Panc1 (cell line): ENCODE results near the gene VKORC1. TPM values are rescaled to one million over a fixed set of nuclear protein-coding genes. Genes with fewer than 3 reads are reported as not detected.
A peak's percentile ranks its signal among the peaks of the same experiment; 100 is the strongest.

Experiments used
- ATAC-seq: fragments of 200-7000 bp; cut with Tn5 transposase; 2 replicates; pipeline ENCODE4 v1.9.1; 2020; ENCODE audit warnings: mild to moderate bottlenecking, moderate library complexity
- BruUV-seq: library from RNA; stranded (reverse); fragments of 400-500 nt; replicated peaks from 2 replicates; lab custom pipeline; 2021; lab: Mats Ljungman, UMichigan
- CTCF ChIA-PET: fragments of 300-600 bp; sonication (Branson Sonifier 250); formaldehyde crosslinking; loops from one replicate; lab custom pipeline; 2022; ENCODE audit warnings: antibody characterized with exemption; lab: Charles Lee
- POLR2A ChIA-PET: fragments of 300-600 bp; sonication (Branson Sonifier 250); formaldehyde crosslinking; loops from one replicate; lab custom pipeline; 2022; ENCODE audit warnings: antibody characterized with exemption; lab: Charles Lee
- DNase-seq: peaks from one replicate; pipeline ENCODE4 v3.0.0-alpha.2; 2010; ENCODE audit warnings: low read depth, low spot score
- H3K27ac ChIP-seq: 2 replicates; pipeline ENCODE4 v1.5.1; 2011; ENCODE audit warnings: mild to moderate bottlenecking, low read length, inconsistent platforms
- H3K27me3 ChIP-seq: fragments of 200-500 bp; sonication (Bioruptor generic); 2 replicates; pipeline ENCODE4 v1.6.0; 2014; ENCODE audit warnings: low read length, inconsistent platforms; ENCODE audit not compliant: control insufficient read depth, insufficient read depth
- H3K36me3 ChIP-seq: fragments of 200-500 bp; sonication (Bioruptor generic); 2 replicates; pipeline ENCODE4 v1.5.1; 2014; ENCODE audit warnings: inconsistent platforms, mild to moderate bottlenecking, low read length, moderate library complexity; ENCODE audit not compliant: control insufficient read depth, insufficient read depth
- H3K4me1 ChIP-seq: 2 replicates; pipeline ENCODE4 v1.5.1; 2011; ENCODE audit warnings: inconsistent platforms, mild to moderate bottlenecking, low read length, moderate library complexity; ENCODE audit not compliant: control insufficient read depth, insufficient read depth
- H3K4me3 ChIP-seq, 2 experiments: 2 replicates each; pipeline ENCODE4 v1.5.1; 2011 to 2012; ENCODE audit warnings: low read depth in 2 of 2, low read length in 2 of 2, mild to moderate bottlenecking in 2 of 2, inconsistent platforms in 1 of 2, moderate library complexity in 1 of 2
- H3K9me3 ChIP-seq: fragments of 200-500 bp; sonication (Bioruptor generic); 2 replicates; pipeline ENCODE4 v1.5.1; 2014; ENCODE audit warnings: low read depth, mild to moderate bottlenecking, inconsistent platforms, low read length, moderate library complexity; ENCODE audit not compliant: control insufficient read depth, insufficient read depth
- CTCF ChIP-seq: fragments of 450-650 bp; IDR thresholded peaks from 2 replicates; pipeline ENCODE4 v1.5.1; 2017; ENCODE audit warnings: mild to moderate bottlenecking
- POLR2AphosphoS5 ChIP-seq: IDR thresholded peaks from 2 replicates; pipeline ENCODE4 v1.6.1; 2012; ENCODE audit warnings: mild to moderate bottlenecking, low read depth, low read length, moderate library complexity
- SIN3A ChIP-seq: IDR thresholded peaks from 2 replicates; pipeline ENCODE4 v1.6.1; 2012; ENCODE audit warnings: low read depth, mild to moderate bottlenecking, low read length, moderate library complexity, borderline replicate concordance; ENCODE audit not compliant: insufficient read depth
- TCF7L2 ChIP-seq: IDR thresholded peaks from 2 replicates; pipeline ENCODE4 v1.6.1; 2011; ENCODE audit warnings: mild to moderate bottlenecking, low read depth, low read length, inconsistent platforms
- in situ Hi-C: cut with HindIII; loops from 2 replicates; pipeline ENCODE4 v1.10.0; 2016; ENCODE audit warnings: low sequenced_read_pairs, low pct_unique_long_range_greater_than_20kb
- intact Hi-C: fragments of 100-400 bp; cut with micrococcal nuclease; formaldehyde crosslinking; loops from one replicate; pipeline ENCODE4 v1.10.0; 2022; ENCODE audit not compliant: unreplicated experiment
- total RNA-seq: library from RNA; stranded (reverse); gene quantifications from one replicate; pipeline ENCODE4 v1.2.1, GENCODE V29; 2021; ENCODE audit not compliant: unreplicated experiment
- TF ChIP-seq, protein P1 (sequence below), 2 experiments: IDR thresholded peaks; 2 replicates each; pipeline ENCODE4 v1.6.1; 2011 to 2012; ENCODE audit warnings: low read depth in 2 of 2, control low read depth in 1 of 2, low read length in 1 of 2, mild to moderate bottlenecking in 1 of 2, moderate library complexity in 1 of 2; ENCODE audit not compliant: insufficient read depth in 1 of 2

VKORC1 gene
- total RNA-seq, 1 experiment from 2014 or later = 109 TPM

GRCh38 chr16:31076319-31076718, 18.3 kb downstream of the VKORC1 start:
- no peak for DNase-seq
- H3K4me1 ChIP-seq = peaks cover 10% of the 10 kb centered on the region; the same call in 1 of the 2 replicates
- intact Hi-C loops (no loop called here), in situ Hi-C loops (no loop called here)
- POLR2A ChIA-PET = no interaction called here
- no peak for ATAC-seq
- BruUV-seq = no TSS peak
- H3K27ac ChIP-seq = no peak overlapping the region
- H3K9me3 ChIP-seq = no peaks in the 10 kb centered on the region
- no peak for TF ChIP-seq TCF7L2
- no peak for TF ChIP-seq POLR2AphosphoS5
- TF ChIP-seq SIN3A = no peak
- TF ChIP-seq CTCF = no peak
- TF ChIP-seq, protein P1, sequence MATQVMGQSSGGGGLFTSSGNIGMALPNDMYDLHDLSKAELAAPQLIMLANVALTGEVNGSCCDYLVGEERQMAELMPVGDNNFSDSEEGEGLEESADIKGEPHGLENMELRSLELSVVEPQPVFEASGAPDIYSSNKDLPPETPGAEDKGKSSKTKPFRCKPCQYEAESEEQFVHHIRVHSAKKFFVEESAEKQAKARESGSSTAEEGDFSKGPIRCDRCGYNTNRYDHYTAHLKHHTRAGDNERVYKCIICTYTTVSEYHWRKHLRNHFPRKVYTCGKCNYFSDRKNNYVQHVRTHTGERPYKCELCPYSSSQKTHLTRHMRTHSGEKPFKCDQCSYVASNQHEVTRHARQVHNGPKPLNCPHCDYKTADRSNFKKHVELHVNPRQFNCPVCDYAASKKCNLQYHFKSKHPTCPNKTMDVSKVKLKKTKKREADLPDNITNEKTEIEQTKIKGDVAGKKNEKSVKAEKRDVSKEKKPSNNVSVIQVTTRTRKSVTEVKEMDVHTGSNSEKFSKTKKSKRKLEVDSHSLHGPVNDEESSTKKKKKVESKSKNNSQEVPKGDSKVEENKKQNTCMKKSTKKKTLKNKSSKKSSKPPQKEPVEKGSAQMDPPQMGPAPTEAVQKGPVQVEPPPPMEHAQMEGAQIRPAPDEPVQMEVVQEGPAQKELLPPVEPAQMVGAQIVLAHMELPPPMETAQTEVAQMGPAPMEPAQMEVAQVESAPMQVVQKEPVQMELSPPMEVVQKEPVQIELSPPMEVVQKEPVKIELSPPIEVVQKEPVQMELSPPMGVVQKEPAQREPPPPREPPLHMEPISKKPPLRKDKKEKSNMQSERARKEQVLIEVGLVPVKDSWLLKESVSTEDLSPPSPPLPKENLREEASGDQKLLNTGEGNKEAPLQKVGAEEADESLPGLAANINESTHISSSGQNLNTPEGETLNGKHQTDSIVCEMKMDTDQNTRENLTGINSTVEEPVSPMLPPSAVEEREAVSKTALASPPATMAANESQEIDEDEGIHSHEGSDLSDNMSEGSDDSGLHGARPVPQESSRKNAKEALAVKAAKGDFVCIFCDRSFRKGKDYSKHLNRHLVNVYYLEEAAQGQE (IDR thresholded peaks at IDR 0.05; ENCODE audit: insufficient read depth in 1 of 2, low read depth in 2 of 2, low read length in 1 of 2) = no peak
- peaks cover 10% of the 10 kb centered on the region for H3K36me3 ChIP-seq
- no peaks in the 10 kb centered on the region for H3K27me3 ChIP-seq
- CTCF ChIA-PET = no interaction called here
- H3K4me3 ChIP-seq = no peak overlapping the region

GRCh38 chr16:31074814-31075183, 19.8 kb downstream of the VKORC1 start:
- no TSS peak for BruUV-seq
- no peak for TF ChIP-seq CTCF
- no peak for TF ChIP-seq SIN3A
- no peak for TF ChIP-seq TCF7L2
- TF ChIP-seq, protein P1 (IDR thresholded peaks at IDR 0.05; ENCODE audit: insufficient read depth in 1 of 2, low read depth in 2 of 2, low read length in 1 of 2) = no peak
- in situ Hi-C loops = no loop called here
- CTCF ChIA-PET = interaction anchor here (0.7 to 1.5 kb wide), 2 partner anchors 67 to 90 kb away, joined by 3 to 7 read pairs; no protein-coding TSS in a partner anchor
- Histone ChIP-seq H3K27me3 (no peaks in the 10 kb centered on the region), H3K36me3 (peaks cover 10% of the 10 kb centered on the region), H3K27ac (peak overlapping the region; percentile 97), H3K9me3 (no peaks in the 10 kb centered on the region), H3K4me3 (peak overlapping the region; percentile 99), H3K4me1 (peaks cover 10% of the 10 kb centered on the region; the same call in 1 of the 2 replicates)
- DNase-seq (no peak), ATAC-seq (no peak)
- POLR2A ChIA-PET = no interaction called here
- intact Hi-C loops = loop anchor here (1.0 kb wide), 1 partner anchor 22 kb away; no protein-coding TSS in a partner anchor
